ENCODE results near the gene NUS1. TPM values are rescaled to one million over a fixed set of nuclear protein-coding genes. Genes with fewer than 3 reads are reported as not detected.

The NUS1 gene
- total RNA-seq, 1 donor from 2014 or later: 47.3 TPM

GRCh38 chr6:117681162-117681741 lies 6.0 kb downstream of the NUS1 start:
- H3K9ac ChIP-seq (ENCODE audit: low read length): no peak overlapping the region
- Mint-ChIP-seq H3K36me3 (ENCODE audit: low read depth, unreplicated experiment) (peaks cover 9% of the 10 kb centered on the region), H3K27me3 (ENCODE audit: low read depth, unreplicated experiment) (no peaks in the 10 kb centered on the region), H3K27ac (ENCODE audit: unreplicated experiment) (no peak overlapping the region), H3K4me3 (ENCODE audit: unreplicated experiment) (no peak overlapping the region), H3K9me3 (ENCODE audit: unreplicated experiment) (peaks cover 2% of the 10 kb centered on the region), H3K4me1 (ENCODE audit: low read depth, unreplicated experiment) (peaks cover 13% of the 10 kb centered on the region)
- H4K20me1 ChIP-seq (ENCODE audit: insufficient read depth, low read length): peaks cover 90% of the 10 kb centered on the region
- H2AFZ ChIP-seq (ENCODE audit: low read depth, low read length): no peak overlapping the region
- no peak overlapping the region for H3K4me2 ChIP-seq (ENCODE audit: low read length)
- peaks cover 17% of the 10 kb centered on the region for H3K4me1 ChIP-seq (ENCODE audit: insufficient read depth, low read length)
- H3K36me3 ChIP-seq (ENCODE audit: insufficient read depth, low read length): no peaks in the 10 kb centered on the region
- no peaks in the 10 kb centered on the region for H3K9me3 ChIP-seq (ENCODE audit: insufficient read depth, low read depth, low read length)
- FAIRE-seq (no peak), DNase-seq (ENCODE audit: low read depth) (no peak)
- TF ChIP-seq EZH2 (IDR thresholded peaks at IDR 0.05; ENCODE audit: insufficient read depth, low read length) (no peak), CTCF (IDR thresholded peaks at IDR 0.05; ENCODE audit: insufficient read depth, low read depth, low read length) (no peak)
- H3K27me3 ChIP-seq (ENCODE audit: insufficient read depth, low read length): no peaks in the 10 kb centered on the region
- H3K27ac ChIP-seq (ENCODE audit: low read depth, low read length): no peak overlapping the region
- peaks cover 98% of the 10 kb centered on the region for H3K79me2 ChIP-seq (ENCODE audit: insufficient read depth, low read length)
- H3K4me3 ChIP-seq (ENCODE audit: insufficient read depth, low read depth, low read length): no peak overlapping the region

DNA sequence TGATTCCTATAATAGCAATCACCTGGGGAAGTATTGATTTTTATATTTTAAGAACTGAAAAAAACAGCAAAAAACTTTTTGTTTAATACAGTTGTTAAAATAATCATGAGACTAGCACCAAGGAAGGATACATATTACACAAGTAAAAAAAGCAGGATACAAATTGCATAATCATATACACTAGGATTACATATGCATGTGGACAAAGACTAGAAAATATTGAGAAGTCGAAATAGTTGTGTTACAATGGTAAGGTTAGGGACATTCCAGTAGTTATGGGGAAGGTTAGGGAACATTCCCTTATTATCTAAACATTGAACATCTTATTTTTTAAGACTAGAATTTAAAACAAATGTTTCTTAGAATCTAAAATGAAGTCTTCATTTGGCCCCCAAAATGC lies 9.5 kb downstream of the NUS1 start:
- Mint-ChIP-seq H3K36me3 (ENCODE audit: low read depth, unreplicated experiment) (peaks cover 14% of the 10 kb centered on the region), H3K4me1 (ENCODE audit: low read depth, unreplicated experiment) (peaks cover 8% of the 10 kb centered on the region), H3K27me3 (ENCODE audit: low read depth, unreplicated experiment) (no peaks in the 10 kb centered on the region), H3K4me3 (ENCODE audit: unreplicated experiment) (no peak overlapping the region), H3K27ac (ENCODE audit: unreplicated experiment) (no peak overlapping the region), H3K9me3 (ENCODE audit: unreplicated experiment) (peaks cover under 1% of the 10 kb centered on the region)
- Histone ChIP-seq H3K9me3 (ENCODE audit: insufficient read depth, low read depth, low read length) (no peaks in the 10 kb centered on the region), H3K4me2 (ENCODE audit: low read length) (no peak overlapping the region), H2AFZ (ENCODE audit: low read depth, low read length) (no peak overlapping the region), H3K79me2 (ENCODE audit: insufficient read depth, low read length) (peaks cover 98% of the 10 kb centered on the region), H4K20me1 (ENCODE audit: insufficient read depth, low read length) (peaks cover 92% of the 10 kb centered on the region), H3K27me3 (ENCODE audit: insufficient read depth, low read length) (no peaks in the 10 kb centered on the region), H3K27ac (ENCODE audit: low read depth, low read length) (no peak overlapping the region), H3K4me3 (ENCODE audit: insufficient read depth, low read depth, low read length) (no peak overlapping the region), H3K4me1 (ENCODE audit: insufficient read depth, low read length) (peaks cover 2% of the 10 kb centered on the region), H3K9ac (ENCODE audit: low read length) (no peak overlapping the region), H3K36me3 (ENCODE audit: insufficient read depth, low read length) (no peaks in the 10 kb centered on the region)
- DNase-seq (ENCODE audit: low read depth): no peak
- peak; percentile 9 for FAIRE-seq
- TF ChIP-seq EZH2 (IDR thresholded peaks at IDR 0.05; ENCODE audit: insufficient read depth, low read length) (no peak), CTCF (IDR thresholded peaks at IDR 0.05; ENCODE audit: insufficient read depth, low read depth, low read length) (no peak)

DNA sequence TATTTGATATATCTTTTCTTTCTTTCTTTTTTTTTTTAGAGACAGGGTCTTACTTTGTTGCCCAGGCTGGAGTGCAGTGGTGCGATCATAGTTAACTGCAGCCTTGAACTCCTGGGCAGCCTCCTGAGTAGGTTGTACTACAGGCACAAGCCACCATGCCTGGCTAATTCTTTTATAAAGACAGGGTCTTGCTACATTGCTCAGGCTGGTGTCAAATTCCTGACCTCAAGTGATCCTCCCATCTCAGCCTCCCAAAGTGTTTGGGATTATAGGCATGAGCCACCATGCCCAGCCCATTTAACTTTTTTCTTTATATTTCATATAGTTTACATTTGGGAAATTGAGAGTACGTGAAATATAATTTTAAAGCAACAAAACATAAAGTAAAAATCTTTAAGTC lies 10.1 kb downstream of the NUS1 start:
- H3K9ac ChIP-seq (ENCODE audit: low read length): no peak overlapping the region
- Mint-ChIP-seq H3K27me3 (ENCODE audit: low read depth, unreplicated experiment) (no peaks in the 10 kb centered on the region), H3K27ac (ENCODE audit: unreplicated experiment) (no peak overlapping the region), H3K4me3 (ENCODE audit: unreplicated experiment) (no peak overlapping the region), H3K9me3 (ENCODE audit: unreplicated experiment) (no peaks in the 10 kb centered on the region), H3K4me1 (ENCODE audit: low read depth, unreplicated experiment) (peaks cover 8% of the 10 kb centered on the region), H3K36me3 (ENCODE audit: low read depth, unreplicated experiment) (peaks cover 8% of the 10 kb centered on the region)
- H3K4me1 ChIP-seq (ENCODE audit: insufficient read depth, low read length): peaks cover 2% of the 10 kb centered on the region
- DNase-seq (ENCODE audit: low read depth): no peak
- H4K20me1 ChIP-seq (ENCODE audit: insufficient read depth, low read length): peaks cover 90% of the 10 kb centered on the region
- no peaks in the 10 kb centered on the region for H3K9me3 ChIP-seq (ENCODE audit: insufficient read depth, low read depth, low read length)
- no peaks in the 10 kb centered on the region for H3K36me3 ChIP-seq (ENCODE audit: insufficient read depth, low read length)
- H3K4me3 ChIP-seq (ENCODE audit: insufficient read depth, low read depth, low read length): no peak overlapping the region
- FAIRE-seq: no peak
- H3K79me2 ChIP-seq (ENCODE audit: insufficient read depth, low read length): peaks cover 98% of the 10 kb centered on the region
- H3K4me2 ChIP-seq (ENCODE audit: low read length): no peak overlapping the region
- H3K27ac ChIP-seq (ENCODE audit: low read depth, low read length): no peak overlapping the region
- no peak for TF ChIP-seq EZH2 (IDR thresholded peaks at IDR 0.05; ENCODE audit: insufficient read depth, low read length)
- no peak for TF ChIP-seq CTCF (IDR thresholded peaks at IDR 0.05; ENCODE audit: insufficient read depth, low read depth, low read length)
- no peaks in the 10 kb centered on the region for H3K27me3 ChIP-seq (ENCODE audit: insufficient read depth, low read length)
- H2AFZ ChIP-seq (ENCODE audit: low read depth, low read length): no peak overlapping the region

Measured in astrocyte (in vitro differentiated cells and primary cell).